Measurements from ENCODE around the gene TBC1D13. TPM values are rescaled to one million over a fixed set of nuclear protein-coding genes. Genes with fewer than 3 reads are reported as not detected.
"Not testable (repeated sequence)": the region's sequence is repeated elsewhere in the genome, so short reads cannot be mapped to it uniquely, and the experiment has no call there.

The TBC1D13 gene
- total RNA-seq, 1 donor from 2014 or later: 19.2 TPM

DNA sequence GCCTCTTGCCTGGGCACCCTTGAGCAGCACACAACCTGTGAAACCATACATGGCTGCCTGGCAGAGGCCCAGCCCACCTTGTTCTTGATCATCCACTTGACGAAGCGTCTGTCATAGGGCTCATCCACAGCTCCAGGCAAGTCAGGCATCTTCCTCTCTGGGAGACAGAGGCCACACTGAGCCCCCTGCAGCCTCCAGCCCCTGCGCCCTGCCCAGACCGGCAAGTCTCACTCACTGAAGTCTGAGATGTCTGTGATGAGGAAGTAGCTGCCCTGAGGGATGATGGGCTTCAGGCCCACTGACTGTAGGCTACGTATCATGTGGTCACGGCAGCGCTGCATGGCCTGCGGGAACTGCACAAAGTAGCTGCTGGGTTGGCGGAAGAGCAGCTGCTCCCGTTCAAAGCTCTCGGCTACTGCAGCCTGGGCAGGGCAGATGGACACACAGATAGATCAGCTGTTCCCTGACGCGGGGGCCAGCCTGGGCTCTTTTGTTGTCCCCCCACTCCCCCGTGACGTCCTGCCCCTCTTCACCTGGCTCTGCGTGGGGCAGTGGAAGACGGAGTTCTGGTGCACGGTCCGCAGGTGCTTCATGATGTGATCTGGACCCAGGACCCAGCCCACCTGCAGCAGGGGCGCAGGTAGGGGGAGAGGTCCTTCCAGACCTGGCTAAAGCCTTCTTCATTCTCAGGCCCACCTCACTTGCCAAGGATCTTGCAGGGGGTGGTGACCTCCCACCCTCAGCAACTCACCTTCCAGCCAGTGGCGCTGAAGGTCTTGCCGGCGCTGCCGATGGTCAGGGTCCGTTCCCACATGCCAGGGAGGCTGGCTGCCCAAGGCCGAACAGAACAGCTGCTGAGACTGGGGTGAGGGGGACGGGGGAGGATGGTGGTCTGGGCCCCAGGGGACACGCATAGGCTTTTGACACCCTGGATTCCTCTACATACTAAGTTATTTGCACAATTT, 48.5 kb downstream of the TBC1D13 start:
- intact Hi-C loops (cut with micrococcal nuclease): no loop called here
- peak; percentile 54 for DNase-seq
- H3K4me3 Mint-ChIP-seq: no peak overlapping the region
- H3K9me3 Mint-ChIP-seq: no peaks in the 10 kb centered on the region
- no peaks in the 10 kb centered on the region for H3K27me3 Mint-ChIP-seq
- no peak overlapping the region for H3K27ac Mint-ChIP-seq
- peaks cover 11% of the 10 kb centered on the region for H3K36me3 Mint-ChIP-seq (ENCODE audit: low read depth)
- no peaks in the 10 kb centered on the region for H3K4me1 Mint-ChIP-seq

DNA sequence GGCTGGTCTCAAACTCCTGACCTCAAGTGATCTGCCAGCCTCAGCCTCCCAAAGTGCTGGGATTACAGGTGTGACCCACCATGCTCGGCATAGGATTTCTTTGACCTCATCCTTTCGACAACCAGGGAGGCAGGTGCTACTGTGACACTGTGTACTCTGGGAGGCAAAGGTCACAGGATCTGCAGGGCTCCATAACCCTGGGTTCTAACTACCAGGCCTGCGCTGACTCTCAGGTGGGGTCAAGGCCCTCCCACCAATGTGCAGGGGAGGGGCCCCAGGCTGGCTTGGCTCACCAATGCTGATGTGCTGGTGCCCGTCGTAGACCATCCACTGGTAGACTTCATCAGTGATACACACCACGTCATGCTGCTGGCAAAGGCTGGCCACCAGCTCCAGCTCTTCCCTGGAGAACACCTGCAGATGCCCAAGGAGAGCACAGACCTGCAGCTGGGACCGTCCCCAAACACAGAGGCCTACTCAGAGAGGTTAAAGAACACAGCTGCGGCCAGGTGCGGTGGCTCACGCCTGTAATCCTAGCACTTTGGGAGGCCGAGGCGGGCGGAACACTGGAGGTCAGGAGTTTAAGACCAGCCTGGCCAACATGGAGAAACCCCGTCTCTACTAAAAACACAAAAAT, 49.6 kb downstream of the TBC1D13 start:
- Mint-ChIP-seq H3K36me3 (ENCODE audit: low read depth) (peaks cover 11% of the 10 kb centered on the region), H3K27me3 (no peaks in the 10 kb centered on the region), H3K27ac (no peak overlapping the region), H3K4me1 (no peaks in the 10 kb centered on the region), H3K9me3 (no peaks in the 10 kb centered on the region), H3K4me3 (no peak overlapping the region)
- intact Hi-C loops (cut with micrococcal nuclease): no loop called here
- DNase-seq: no peak

DNA sequence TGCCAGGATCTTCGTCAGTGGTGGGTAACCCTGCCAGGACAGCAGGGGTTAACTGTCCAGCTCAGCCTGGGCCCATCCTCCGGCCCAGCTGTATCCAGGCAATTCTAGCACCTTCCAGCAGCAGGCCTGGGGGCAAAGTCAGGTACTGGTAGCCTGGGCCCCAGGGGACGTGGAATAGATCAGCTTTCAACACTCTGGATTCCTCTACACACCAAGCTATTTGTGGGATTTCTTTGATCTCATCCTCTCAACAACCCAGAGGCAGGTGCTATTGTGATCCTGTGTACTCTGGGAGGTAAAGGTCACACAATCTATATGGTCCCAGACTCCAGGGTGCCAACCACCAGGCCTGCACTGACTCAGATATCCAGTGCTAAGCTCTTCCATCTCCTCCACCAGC, 51.3 kb downstream of the TBC1D13 start:
- H3K27ac Mint-ChIP-seq: no peak overlapping the region
- H3K9me3 Mint-ChIP-seq: no peaks in the 10 kb centered on the region

DNA sequence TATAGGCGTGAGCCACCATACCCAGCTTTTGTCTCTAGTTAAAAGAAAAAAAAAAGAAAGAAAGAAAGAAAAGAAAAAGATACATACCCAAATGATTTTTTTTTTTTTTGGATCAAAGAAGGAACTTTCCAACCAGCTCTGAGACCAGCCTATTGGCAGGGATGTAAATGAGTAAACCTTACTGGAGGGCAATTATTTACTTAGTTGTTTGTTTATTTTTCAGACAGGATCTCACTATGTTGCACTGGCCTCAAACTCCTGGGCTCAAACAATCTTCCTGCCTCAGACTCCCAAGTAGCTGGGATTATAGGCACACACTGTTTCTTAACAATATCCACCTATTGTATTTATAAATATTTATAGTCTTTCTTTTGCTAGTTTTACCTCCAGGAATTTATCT, 53.5 kb downstream of the TBC1D13 start:
- intact Hi-C loops (cut with micrococcal nuclease): no loop called here
- DNase-seq: no peak
- Mint-ChIP-seq H3K36me3 (ENCODE audit: low read depth) (peaks cover 8% of the 10 kb centered on the region), H3K27me3 (no peaks in the 10 kb centered on the region), H3K9me3 (no peaks in the 10 kb centered on the region), H3K27ac (no peak overlapping the region), H3K4me1 (no peaks in the 10 kb centered on the region), H3K4me3 (no peak overlapping the region)

More for the DNA sequence above, 51.3 kb downstream of the TBC1D13 start:
- Mint-ChIP-seq H3K36me3 (ENCODE audit: low read depth) (peaks cover 15% of the 10 kb centered on the region), H3K4me1 (no peaks in the 10 kb centered on the region), H3K27me3 (no peaks in the 10 kb centered on the region), H3K4me3 (no peak overlapping the region)
- intact Hi-C loops (cut with micrococcal nuclease): no loop called here
- DNase-seq: no peak

DNA sequence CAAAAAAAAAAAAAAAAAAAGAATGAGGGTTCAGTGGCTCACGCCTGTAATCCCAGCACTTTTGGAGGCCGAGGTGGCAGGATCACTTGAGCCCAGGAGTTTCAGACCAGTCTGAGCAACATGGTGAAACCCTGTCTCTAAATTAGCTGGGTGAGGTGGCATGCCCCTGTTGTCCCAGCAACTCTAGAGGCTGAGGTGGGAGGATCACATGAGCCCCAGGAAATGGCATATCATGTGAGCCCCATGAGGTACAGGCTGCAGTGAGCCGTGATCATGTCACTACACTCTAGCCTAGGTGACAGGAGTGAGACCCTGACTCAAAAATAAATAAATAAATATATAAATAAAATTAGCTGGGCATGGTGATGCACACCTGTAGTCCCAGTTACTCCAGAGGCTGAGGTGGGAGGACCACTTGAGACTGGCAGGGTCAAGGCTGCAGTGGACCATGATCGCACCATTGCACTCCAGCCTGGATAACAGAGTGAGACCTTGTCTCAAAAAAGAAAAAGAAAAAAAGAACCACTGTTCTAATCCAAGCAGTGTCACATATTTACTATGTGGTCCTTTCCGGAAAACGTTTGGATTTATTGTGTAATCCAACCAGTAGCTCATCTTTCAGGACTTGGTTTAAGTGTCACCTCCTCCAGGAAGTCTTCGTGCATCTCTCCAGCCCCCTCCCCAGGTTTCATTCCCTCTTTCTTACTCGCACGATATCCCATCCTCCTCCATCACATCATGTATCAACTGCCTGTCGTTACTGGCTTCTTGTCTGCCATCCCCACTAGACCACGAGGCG, 54.8 kb downstream of the TBC1D13 start:
- no peaks in the 10 kb centered on the region for H3K9me3 Mint-ChIP-seq
- H3K4me1 Mint-ChIP-seq: no peaks in the 10 kb centered on the region
- no peak overlapping the region for H3K4me3 Mint-ChIP-seq
- no peak overlapping the region for H3K27ac Mint-ChIP-seq
- no peak for DNase-seq
- H3K36me3 Mint-ChIP-seq (ENCODE audit: low read depth): peaks cover 8% of the 10 kb centered on the region
- intact Hi-C loops (cut with micrococcal nuclease): no loop called here
- no peaks in the 10 kb centered on the region for H3K27me3 Mint-ChIP-seq

DNA sequence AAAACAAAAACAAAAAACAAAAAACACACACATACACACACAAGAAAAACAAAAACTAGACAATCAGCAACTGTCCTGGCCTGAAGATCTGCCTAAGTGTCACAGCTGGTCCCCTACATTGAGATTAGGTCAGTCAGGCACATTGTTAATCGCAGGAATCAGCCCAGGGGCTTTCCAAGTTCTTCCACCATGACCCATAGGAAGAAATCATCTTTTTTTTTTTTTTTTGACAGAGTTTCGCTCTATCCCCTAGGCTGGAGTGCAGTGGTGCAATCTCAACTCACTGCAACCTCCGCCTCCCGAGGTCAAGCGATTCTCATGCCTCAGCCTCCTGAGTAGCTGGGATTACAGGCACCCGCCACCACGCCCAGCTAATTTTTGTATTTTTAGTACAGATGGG, 56.1 kb downstream of the TBC1D13 start:
- H3K36me3 Mint-ChIP-seq (ENCODE audit: low read depth); H3K27me3 Mint-ChIP-seq; H3K9me3 Mint-ChIP-seq; H3K27ac Mint-ChIP-seq; intact Hi-C loops (cut with micrococcal nuclease); H3K4me1 Mint-ChIP-seq; H3K4me3 Mint-ChIP-seq; DNase-seq: not testable (repeated sequence)

GRCh38 chr9:128845186-128845931, 58.3 kb downstream of the TBC1D13 start:
- intact Hi-C loops (cut with micrococcal nuclease): no loop called here
- DNase-seq: no peak
- H3K4me3 Mint-ChIP-seq: no peak overlapping the region

GRCh38 chr9:128846680-128847030, 59.6 kb downstream of the TBC1D13 start:
- Mint-ChIP-seq H3K4me1 (no peaks in the 10 kb centered on the region), H3K27ac (no peak overlapping the region), H3K36me3 (ENCODE audit: low read depth) (peaks cover 22% of the 10 kb centered on the region), H3K27me3 (no peaks in the 10 kb centered on the region), H3K4me3 (no peak overlapping the region), H3K9me3 (peaks cover 14% of the 10 kb centered on the region)
- intact Hi-C loops (cut with micrococcal nuclease): no loop called here
- no peak for DNase-seq

More at GRCh38 chr9:128845186-128845931, 58.3 kb downstream of the TBC1D13 start:
- H3K9me3 Mint-ChIP-seq: peaks cover 4% of the 10 kb centered on the region
- no peak overlapping the region for H3K27ac Mint-ChIP-seq
- H3K4me1 Mint-ChIP-seq: no peaks in the 10 kb centered on the region
- peaks cover 13% of the 10 kb centered on the region for H3K36me3 Mint-ChIP-seq (ENCODE audit: low read depth)
- no peaks in the 10 kb centered on the region for H3K27me3 Mint-ChIP-seq

- Mint-ChIP-seq H3K4me3 (no peak overlapping the region), H3K27ac (no peak overlapping the region), H3K36me3 (ENCODE audit: low read depth) (peaks cover 18% of the 10 kb centered on the region), H3K4me1 (no peaks in the 10 kb centered on the region), H3K9me3 (peaks cover 14% of the 10 kb centered on the region), H3K27me3 (no peaks in the 10 kb centered on the region)
- no peak for DNase-seq
- intact Hi-C loops (cut with micrococcal nuclease): no loop called here
Measured at GRCh38 chr9:128847803-128848202, 60.8 kb downstream of the TBC1D13 start.

DNA sequence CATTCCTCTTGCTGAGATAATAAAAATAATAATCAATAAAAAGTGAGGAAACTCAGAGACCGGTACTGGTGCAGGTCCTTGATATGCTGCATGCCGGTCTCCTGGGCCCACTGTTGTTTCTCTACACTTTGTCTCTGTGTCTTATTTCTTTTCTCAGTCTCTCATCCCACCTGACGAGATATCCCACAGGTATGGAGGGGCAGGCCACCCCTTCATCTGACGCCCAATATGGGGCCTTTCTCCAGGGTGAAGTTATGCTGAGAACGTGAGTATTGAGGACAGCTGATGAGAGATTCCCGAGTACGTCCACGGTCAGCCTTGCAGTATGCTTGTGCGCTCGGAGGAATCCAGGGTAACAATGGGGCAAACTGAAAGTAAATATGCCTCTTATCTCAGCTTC, 64.0 kb downstream of the TBC1D13 start:
- intact Hi-C loops (cut with micrococcal nuclease): not testable (repeated sequence)

DNA sequence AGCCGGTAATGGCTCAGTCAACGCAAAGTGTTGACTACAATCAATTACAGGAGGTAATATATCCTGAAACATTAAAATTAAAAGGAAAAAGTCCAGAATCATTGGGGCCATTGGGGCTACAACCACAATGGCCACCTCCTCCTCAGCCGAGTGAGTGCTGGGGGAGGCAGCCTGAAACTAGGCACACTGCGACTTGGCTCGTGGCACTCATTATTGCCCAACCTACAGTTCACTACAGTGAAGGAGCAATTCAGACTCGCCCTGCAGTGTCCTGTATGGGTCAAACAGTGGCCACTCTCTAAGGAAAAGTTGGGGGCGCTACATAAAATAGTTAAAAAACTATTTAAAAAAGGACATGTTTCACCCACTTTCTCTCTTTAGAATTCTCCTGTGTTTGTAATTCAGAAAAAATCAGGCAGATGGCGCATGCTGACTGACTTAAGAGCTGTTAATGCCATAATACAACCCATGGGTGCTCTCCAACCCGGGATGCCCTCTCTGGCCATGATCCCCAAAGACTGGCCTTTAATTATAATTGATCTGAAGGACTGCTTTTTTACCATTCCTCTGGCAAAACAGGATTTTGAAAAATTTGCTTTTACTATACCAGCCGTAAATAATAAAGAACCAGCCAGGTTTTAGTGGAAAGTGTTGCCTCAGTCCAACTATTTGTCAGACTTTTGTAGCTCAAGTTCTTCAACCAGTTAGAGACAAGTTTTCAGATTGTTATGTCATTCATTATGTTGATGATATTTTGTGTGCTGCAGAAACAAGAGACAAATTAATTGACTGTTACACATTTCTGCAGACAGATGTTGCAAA, 64.9 kb downstream of the TBC1D13 start:
- H3K4me1 Mint-ChIP-seq; H3K27me3 Mint-ChIP-seq; H3K27ac Mint-ChIP-seq; intact Hi-C loops (cut with micrococcal nuclease); H3K4me3 Mint-ChIP-seq: not testable (repeated sequence)
- peaks cover 18% of the 10 kb centered on the region for H3K36me3 Mint-ChIP-seq (ENCODE audit: low read depth)
- peaks cover 14% of the 10 kb centered on the region for H3K9me3 Mint-ChIP-seq
- peak; percentile 79 for DNase-seq

More for the DNA sequence above, 64.0 kb downstream of the TBC1D13 start:
- not testable (repeated sequence) for H3K27me3 Mint-ChIP-seq, H3K4me3 Mint-ChIP-seq, DNase-seq, H3K27ac Mint-ChIP-seq, H3K4me1 Mint-ChIP-seq
- Mint-ChIP-seq H3K36me3 (ENCODE audit: low read depth) (peaks cover 18% of the 10 kb centered on the region), H3K9me3 (peaks cover 14% of the 10 kb centered on the region)

DNA sequence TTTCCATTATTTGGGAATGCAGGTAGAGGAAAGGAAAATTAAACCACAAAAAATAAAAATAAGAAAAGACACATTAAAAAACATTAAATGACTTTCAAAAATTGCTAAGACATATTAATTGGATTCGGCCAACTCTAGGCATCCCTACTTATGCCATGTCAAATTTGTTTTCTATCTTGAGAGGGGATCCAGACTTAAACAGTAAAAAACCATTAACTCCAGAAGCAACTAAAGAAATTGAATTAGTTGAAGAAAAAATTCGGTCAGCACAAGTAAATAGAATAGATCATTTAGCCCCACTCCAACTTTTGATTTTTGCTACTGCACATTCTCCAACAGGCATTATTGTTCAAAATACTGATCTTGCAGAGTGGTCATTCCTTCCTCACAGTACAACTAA, 65.6 kb downstream of the TBC1D13 start:
- intact Hi-C loops (cut with micrococcal nuclease); H3K4me1 Mint-ChIP-seq; H3K4me3 Mint-ChIP-seq; H3K27ac Mint-ChIP-seq; H3K27me3 Mint-ChIP-seq; DNase-seq: not testable (repeated sequence)
- Mint-ChIP-seq H3K36me3 (ENCODE audit: low read depth) (peaks cover 17% of the 10 kb centered on the region), H3K9me3 (peaks cover 14% of the 10 kb centered on the region)

GRCh38 chr9:128854454-128854853, 67.4 kb downstream of the TBC1D13 start:
- DNase-seq; H3K27me3 Mint-ChIP-seq; H3K4me1 Mint-ChIP-seq; H3K27ac Mint-ChIP-seq; intact Hi-C loops (cut with micrococcal nuclease); H3K4me3 Mint-ChIP-seq: not testable (repeated sequence)
- peaks cover 12% of the 10 kb centered on the region for H3K36me3 Mint-ChIP-seq (ENCODE audit: low read depth)
- H3K9me3 Mint-ChIP-seq: peaks cover 14% of the 10 kb centered on the region
